Activated naive CD8-positive, alpha-beta T cell treated with anti-CD3 and anti-CD28 coated beads for 36 hours (primary cell): ENCODE results near the gene CBLN3. TPM values are rescaled to one million over a fixed set of nuclear protein-coding genes. Genes with fewer than 3 reads are reported as not detected.

Experiments used
- DNase-seq: peaks from one replicate; pipeline ENCODE4 v3.0.0; 2021
- H3K27ac Mint-ChIP-seq: one replicate; pipeline ENCODE4 v1.8.0; 2022; ENCODE audit warnings: mild to moderate bottlenecking, moderate library complexity, mixed read lengths
- H3K27me3 Mint-ChIP-seq: one replicate; pipeline ENCODE4 v1.8.0; 2022; ENCODE audit warnings: mild to moderate bottlenecking, mixed read lengths
- H3K36me3 Mint-ChIP-seq: one replicate; pipeline ENCODE4 v1.8.0; 2021; ENCODE audit warnings: mild to moderate bottlenecking, mixed read lengths
- H3K4me1 Mint-ChIP-seq: one replicate; pipeline ENCODE4 v1.8.0; 2021; ENCODE audit warnings: mixed read lengths
- H3K4me3 Mint-ChIP-seq: one replicate; pipeline ENCODE4 v1.8.0; 2022; ENCODE audit warnings: mild to moderate bottlenecking, moderate library complexity, mixed read lengths
- H3K9me3 Mint-ChIP-seq: one replicate; pipeline ENCODE4 v1.8.0; 2022; ENCODE audit warnings: mixed read lengths
- total RNA-seq, 2 experiments: library from RNA; stranded (reverse); gene quantifications; one replicate each; pipeline ENCODE4 v1.2.3, GENCODE V29; 2021

Gene CBLN3
- total RNA-seq, 2 experiments from 2014 or later = 5.5 to 6.4 TPM

DNA sequence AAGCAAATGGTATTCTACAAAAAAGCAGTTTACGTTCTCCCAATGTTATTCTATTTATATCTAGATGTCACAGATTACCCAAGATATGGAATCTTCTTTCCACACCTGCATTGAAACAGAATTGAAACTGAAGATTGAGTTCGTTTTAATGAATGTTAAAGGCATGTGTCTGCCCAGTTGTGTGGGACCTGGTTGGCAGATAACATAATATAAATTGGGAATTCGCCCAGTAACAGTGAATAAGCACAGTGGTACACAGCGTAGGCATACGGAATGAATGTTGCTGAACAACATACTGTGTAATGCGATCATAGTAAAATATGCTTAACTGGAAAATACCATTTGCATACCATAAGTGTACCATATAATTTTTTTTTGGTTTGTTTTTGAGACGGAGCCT, 4.6 kb upstream of the CBLN3 start:
- H3K27me3 Mint-ChIP-seq = no peaks in the 10 kb centered on the region
- no peak for DNase-seq
- H3K27ac Mint-ChIP-seq = no peak overlapping the region
- no peak overlapping the region for H3K4me3 Mint-ChIP-seq
- H3K9me3 Mint-ChIP-seq = no peaks in the 10 kb centered on the region
- peaks cover 37% of the 10 kb centered on the region for H3K36me3 Mint-ChIP-seq
- peaks cover 45% of the 10 kb centered on the region for H3K4me1 Mint-ChIP-seq

DNA sequence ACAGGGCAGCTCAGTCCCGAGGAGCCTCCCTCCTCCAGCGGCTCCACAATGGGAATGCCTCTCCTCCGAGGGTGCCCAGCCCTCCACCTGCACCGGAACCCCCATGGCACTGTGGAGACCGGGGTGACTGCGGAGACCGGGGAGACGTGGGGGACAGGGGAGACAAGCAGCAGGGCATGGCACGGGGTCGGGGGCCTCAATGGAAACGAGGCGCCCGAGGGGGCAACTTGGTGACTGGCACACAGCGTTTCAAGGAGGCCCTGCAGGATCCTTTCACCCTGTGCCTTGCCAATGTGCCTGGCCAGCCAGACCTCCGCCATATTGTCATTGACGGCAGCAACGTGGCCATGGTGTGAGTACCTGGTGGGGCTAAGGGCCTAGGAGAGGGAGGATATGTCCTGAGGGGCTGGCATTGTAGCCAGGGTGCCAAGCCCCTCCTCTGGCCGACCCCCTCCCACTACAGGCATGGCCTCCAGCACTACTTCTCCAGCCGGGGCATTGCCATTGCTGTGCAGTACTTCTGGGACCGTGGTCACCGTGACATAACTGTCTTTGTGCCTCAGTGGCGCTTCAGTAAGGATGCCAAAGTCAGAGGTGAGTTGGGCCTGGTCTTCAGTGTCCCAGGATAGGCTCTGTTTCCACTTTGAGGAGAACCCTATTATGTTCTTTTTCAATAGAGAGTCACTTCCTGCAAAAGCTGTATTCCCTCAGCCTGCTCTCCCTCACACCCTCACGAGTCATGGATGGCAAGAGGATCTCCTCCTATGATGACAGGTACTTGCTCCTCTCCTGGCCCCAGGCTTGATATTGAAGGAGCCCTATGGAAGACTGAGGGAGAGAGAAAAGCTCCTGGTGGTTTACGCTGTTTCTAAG, 3.0 kb upstream of the CBLN3 start:
- Mint-ChIP-seq H3K4me3 (no peak overlapping the region), H3K36me3 (peaks cover 27% of the 10 kb centered on the region), H3K9me3 (no peaks in the 10 kb centered on the region), H3K27ac (no peak overlapping the region), H3K4me1 (peaks cover 35% of the 10 kb centered on the region), H3K27me3 (no peaks in the 10 kb centered on the region)
- no peak for DNase-seq

- peak overlapping the region; percentile 92 for H3K4me3 Mint-ChIP-seq
- peak overlapping the region; percentile 97 for H3K27ac Mint-ChIP-seq
- peak; percentile 91 for DNase-seq
- no peaks in the 10 kb centered on the region for H3K9me3 Mint-ChIP-seq
- no peaks in the 10 kb centered on the region for H3K27me3 Mint-ChIP-seq
- H3K36me3 Mint-ChIP-seq = peaks cover 20% of the 10 kb centered on the region
- H3K4me1 Mint-ChIP-seq = peaks cover 33% of the 10 kb centered on the region
These were observed 2.2 kb upstream of the CBLN3 start for GRCh38 chr14:24431569-24432258.

DNA sequence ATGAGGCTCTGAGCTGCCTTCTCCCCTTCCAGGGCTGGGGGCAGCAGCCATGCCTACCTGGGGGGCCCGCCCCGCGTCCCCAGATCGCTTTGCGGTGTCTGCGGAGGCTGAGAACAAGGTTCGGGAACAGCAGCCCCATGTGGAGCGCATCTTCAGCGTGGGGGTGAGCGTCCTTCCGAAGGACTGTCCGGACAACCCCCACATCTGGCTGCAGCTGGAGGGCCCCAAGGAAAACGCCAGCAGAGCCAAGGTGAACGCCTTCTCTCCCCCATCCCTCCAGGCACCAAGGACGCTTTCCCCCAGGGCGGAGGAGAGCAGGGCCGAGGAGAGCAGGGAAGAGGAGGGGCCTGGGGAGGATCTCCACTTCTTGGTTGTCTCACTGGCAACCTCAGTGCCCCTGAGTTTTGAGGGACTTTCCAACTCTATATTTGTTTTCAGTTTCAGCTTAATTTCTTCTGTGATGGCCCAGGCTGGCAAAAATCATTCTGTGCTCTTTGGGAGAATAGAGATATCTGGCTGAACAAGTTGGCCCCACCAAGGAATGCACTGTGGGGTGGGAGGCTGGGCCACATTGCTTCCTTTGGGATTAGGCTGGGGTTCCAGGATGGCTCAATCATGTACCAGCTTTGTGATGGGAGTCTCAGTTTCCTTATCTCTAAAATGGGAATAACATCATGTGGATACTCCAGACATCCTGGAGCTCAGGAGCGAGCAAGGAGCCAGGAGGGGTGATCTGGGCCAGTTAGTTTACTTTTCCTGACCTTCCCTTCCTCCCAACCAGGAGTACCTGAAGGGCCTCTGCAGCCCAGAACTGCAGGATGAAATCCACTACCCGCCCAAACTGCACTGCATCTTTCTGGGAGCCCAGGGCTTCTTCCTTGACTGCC, 1.5 kb upstream of the CBLN3 start:
- Mint-ChIP-seq H3K27me3 (no peaks in the 10 kb centered on the region), H3K36me3 (peaks cover 21% of the 10 kb centered on the region), H3K27ac (peak overlapping the region; percentile 97), H3K9me3 (no peaks in the 10 kb centered on the region), H3K4me1 (peaks cover 35% of the 10 kb centered on the region), H3K4me3 (peak overlapping the region; percentile 92)
- DNase-seq = peak; percentile 74

DNA sequence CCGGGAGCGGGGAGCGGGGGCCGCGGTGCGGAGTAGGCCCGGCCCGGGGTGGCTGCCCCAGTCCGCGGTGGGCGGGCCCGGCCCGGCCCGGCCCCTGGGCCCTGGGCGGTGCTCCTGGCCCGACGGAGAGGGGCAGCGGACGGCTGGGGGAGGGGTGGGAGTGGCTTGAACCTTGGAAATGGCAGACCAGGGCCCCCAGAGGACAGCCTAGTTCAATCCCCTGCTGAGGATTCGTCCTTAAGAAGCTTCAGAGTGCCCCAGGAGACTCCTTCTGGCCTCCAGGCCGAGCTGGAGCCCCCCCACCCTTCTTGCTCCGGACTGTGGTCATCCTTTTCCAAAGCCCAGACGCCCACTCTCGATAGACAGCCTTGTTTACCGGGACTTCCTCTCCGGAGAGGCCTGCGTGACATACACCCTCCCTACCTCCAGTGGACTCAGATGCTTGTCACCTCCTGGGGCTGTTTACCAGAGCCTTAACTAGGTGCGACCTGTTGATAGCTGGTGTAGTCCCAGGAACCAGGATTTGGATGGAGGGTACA, 744 bp upstream of the CBLN3 start:
- Mint-ChIP-seq H3K4me3 (peak overlapping the region; percentile 92), H3K36me3 (peaks cover 19% of the 10 kb centered on the region), H3K27ac (peak overlapping the region; percentile 97), H3K4me1 (peaks cover 42% of the 10 kb centered on the region), H3K27me3 (no peaks in the 10 kb centered on the region), H3K9me3 (no peaks in the 10 kb centered on the region)
- DNase-seq = peak; percentile 69

GRCh38 chr14:24428628-24429394, 657 bp downstream of the CBLN3 start:
- no peaks in the 10 kb centered on the region for H3K9me3 Mint-ChIP-seq
- H3K27ac Mint-ChIP-seq = peak overlapping the region; percentile 97
- DNase-seq = no peak
- peaks cover 19% of the 10 kb centered on the region for H3K36me3 Mint-ChIP-seq
- no peaks in the 10 kb centered on the region for H3K27me3 Mint-ChIP-seq
- H3K4me1 Mint-ChIP-seq = peaks cover 44% of the 10 kb centered on the region
- H3K4me3 Mint-ChIP-seq = peak overlapping the region; percentile 90

GRCh38 chr14:24427537-24428508, 1.6 kb downstream of the CBLN3 start:
- Mint-ChIP-seq H3K27ac (peak overlapping the region; percentile 71), H3K4me3 (peak overlapping the region; percentile 14), H3K4me1 (peaks cover 39% of the 10 kb centered on the region), H3K27me3 (no peaks in the 10 kb centered on the region), H3K9me3 (no peaks in the 10 kb centered on the region), H3K36me3 (peaks cover 12% of the 10 kb centered on the region)
- DNase-seq = no peak

- H3K4me3 Mint-ChIP-seq = no peak overlapping the region
- DNase-seq = no peak
These were observed 2.4 kb downstream of the CBLN3 start for GRCh38 chr14:24426912-24427536.

GRCh38 chr14:24426150-24426911, 3.1 kb downstream of the CBLN3 start:
- H3K27ac Mint-ChIP-seq = no peak overlapping the region

More at GRCh38 chr14:24426912-24427536, 2.4 kb downstream of the CBLN3 start:
- H3K27me3 Mint-ChIP-seq = no peaks in the 10 kb centered on the region
- no peaks in the 10 kb centered on the region for H3K9me3 Mint-ChIP-seq
- peaks cover 10% of the 10 kb centered on the region for H3K36me3 Mint-ChIP-seq
- H3K4me1 Mint-ChIP-seq = peaks cover 38% of the 10 kb centered on the region
- no peak overlapping the region for H3K27ac Mint-ChIP-seq

DNA sequence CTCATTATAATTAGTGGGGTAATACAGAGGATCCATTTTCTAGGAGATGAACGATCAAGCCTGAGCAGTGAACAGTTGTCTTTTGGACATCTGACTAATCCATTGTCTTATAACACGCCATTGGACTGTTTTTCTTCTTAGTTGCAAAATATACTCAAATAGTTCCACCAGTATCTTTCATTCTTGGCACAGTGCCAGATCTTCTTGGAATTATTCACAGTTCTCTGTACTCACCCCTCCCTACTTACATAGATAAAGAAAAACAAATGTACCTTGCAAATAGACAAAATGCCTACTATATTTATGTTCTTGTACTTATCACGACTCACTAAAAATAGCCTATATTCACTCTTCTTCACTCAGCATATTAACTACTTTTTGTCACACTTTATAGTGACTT, 3.8 kb downstream of the CBLN3 start:
- H3K36me3 Mint-ChIP-seq = peaks cover 2% of the 10 kb centered on the region
- H3K4me3 Mint-ChIP-seq = no peak overlapping the region

More at GRCh38 chr14:24426150-24426911, 3.1 kb downstream of the CBLN3 start:
- Mint-ChIP-seq H3K9me3 (no peaks in the 10 kb centered on the region), H3K27me3 (no peaks in the 10 kb centered on the region), H3K36me3 (peaks cover 4% of the 10 kb centered on the region), H3K4me1 (peaks cover 32% of the 10 kb centered on the region), H3K4me3 (no peak overlapping the region)
- no peak for DNase-seq

GRCh38 chr14:24422694-24423601, 6.5 kb downstream of the CBLN3 start:
- Mint-ChIP-seq H3K4me1 (peaks cover 21% of the 10 kb centered on the region), H3K27ac (no peak overlapping the region), H3K4me3 (no peak overlapping the region), H3K9me3 (no peaks in the 10 kb centered on the region), H3K36me3 (peaks cover 2% of the 10 kb centered on the region), H3K27me3 (no peaks in the 10 kb centered on the region)
- no peak for DNase-seq

More for the DNA sequence above, 3.8 kb downstream of the CBLN3 start:
- DNase-seq = no peak
- no peak overlapping the region for H3K27ac Mint-ChIP-seq
- no peaks in the 10 kb centered on the region for H3K9me3 Mint-ChIP-seq
- H3K27me3 Mint-ChIP-seq = no peaks in the 10 kb centered on the region
- H3K4me1 Mint-ChIP-seq = peaks cover 28% of the 10 kb centered on the region
